Measurements from ENCODE around the gene CCDC69. TPM values are rescaled to one million over a fixed set of nuclear protein-coding genes. Genes with fewer than 3 reads are reported as not detected.
"Not testable (repeated sequence)": the region's sequence is repeated elsewhere in the genome, so short reads cannot be mapped to it uniquely, and the experiment has no call there.

CCDC69 gene
- total RNA-seq, 4 donors from 2014 or later = 13.5 to 51.6 (median 18.3) TPM

DNA sequence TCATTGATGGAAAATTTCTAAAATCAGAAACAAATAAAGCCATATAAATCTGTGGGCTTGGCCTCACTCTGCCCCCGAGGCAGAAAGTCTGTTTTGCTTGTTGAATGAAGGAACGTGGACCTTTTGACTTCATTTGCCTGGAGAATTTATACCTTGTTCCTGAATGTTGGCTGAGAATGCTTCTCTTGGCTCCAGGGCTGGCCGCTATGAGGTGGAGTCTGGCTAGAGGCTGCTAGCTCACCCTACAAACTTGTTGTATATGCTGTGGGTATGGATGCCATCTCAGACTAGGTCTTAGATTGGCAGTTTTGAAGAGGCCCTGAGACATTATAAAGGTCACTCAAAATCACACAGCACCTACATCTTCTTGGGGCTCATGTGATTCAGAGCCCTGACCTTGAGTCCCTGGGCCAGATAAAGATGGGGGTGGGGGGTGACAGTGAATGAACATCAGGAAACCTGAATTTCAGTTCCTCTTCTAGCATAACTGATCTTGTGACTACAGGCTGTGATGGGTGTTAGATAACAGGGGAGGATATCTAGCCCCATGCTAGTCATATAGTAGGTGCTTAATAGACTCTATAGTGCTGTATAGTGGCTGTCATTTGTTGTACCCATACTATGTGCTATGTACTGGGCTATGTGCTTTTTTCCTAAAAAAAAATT, 31.9 kb upstream of the CCDC69 start:
- Histone ChIP-seq H3K4me1 (peaks cover 9 to 17% of the 10 kb centered on the region in 2 donors), H3K9me3 (no peaks in the 10 kb centered on the region), H3K27me3 (no peaks in the 10 kb centered on the region), H3K4me3 (replicated peaks in 1 of 3) (no peak overlapping the region), H3K36me3 (peaks cover 0 to 2% of the 10 kb centered on the region in 2 donors), H3K27ac (no peak overlapping the region)
- TF ChIP-seq POLR2A (IDR thresholded peaks at IDR 0.05) (no peak), CTCF (IDR thresholded peaks at IDR 0.05) (no peak)
- WGBS, 2 donors = 96 to 97% methylated on average over 3 of the region's 3 CpGs
- intact Hi-C loops (cut with DNase I) = no loop called here
- no peak for DNase-seq

GRCh38 chr5:151254990-151255389, 31.1 kb upstream of the CCDC69 start:
- intact Hi-C loops (cut with DNase I) = loop anchor here (5.0 kb wide), 1 partner anchor 193 kb away; no protein-coding TSS in a partner anchor
- WGBS, 2 donors = 95 to 97% methylated on average over 5 of the region's 5 CpGs
- not testable (repeated sequence) for DNase-seq; H3K9me3 ChIP-seq; H3K27ac ChIP-seq; H3K36me3 ChIP-seq; H3K4me3 ChIP-seq (replicated peaks in 1 of 3); H3K27me3 ChIP-seq
- peaks cover 9 to 17% of the 10 kb centered on the region in 2 donors for H3K4me1 ChIP-seq

DNA sequence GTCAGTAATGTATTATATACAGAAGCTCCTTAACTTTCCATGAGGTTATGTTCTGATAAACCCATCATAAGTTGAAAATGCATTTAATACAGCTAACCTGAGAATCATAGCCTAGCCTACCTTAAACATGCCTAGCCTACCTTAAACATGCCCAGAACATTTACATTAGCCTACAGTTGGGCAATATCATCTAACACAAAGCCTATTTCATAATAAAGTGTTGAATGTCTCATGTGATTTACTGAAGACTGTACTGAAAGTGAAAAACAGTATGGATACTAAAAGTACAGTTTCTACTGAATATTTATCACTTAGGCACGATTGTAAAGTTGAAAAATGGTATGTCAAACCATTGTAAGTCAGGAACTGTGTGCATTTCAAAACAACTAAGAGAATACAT, 30.7 kb upstream of the CCDC69 start:
- TF ChIP-seq CTCF (IDR thresholded peaks at IDR 0.05) (no peak), POLR2A (IDR thresholded peaks at IDR 0.05) (no peak)
- Histone ChIP-seq H3K4me1 (peaks cover 9 to 17% of the 10 kb centered on the region in 2 donors), H3K27ac (no peak overlapping the region), H3K36me3 (no peaks in the 10 kb centered on the region), H3K9me3 (no peaks in the 10 kb centered on the region), H3K27me3 (no peaks in the 10 kb centered on the region), H3K4me3 (replicated peaks in 1 of 3) (no peak overlapping the region)
- intact Hi-C loops (cut with DNase I) = loop anchor here (5.0 kb wide), 1 partner anchor 192 kb away; no protein-coding TSS in a partner anchor
- 86 to 88% methylated on average over 1 of the region's 1 CpG for WGBS, 2 donors
- no peak for DNase-seq

DNA sequence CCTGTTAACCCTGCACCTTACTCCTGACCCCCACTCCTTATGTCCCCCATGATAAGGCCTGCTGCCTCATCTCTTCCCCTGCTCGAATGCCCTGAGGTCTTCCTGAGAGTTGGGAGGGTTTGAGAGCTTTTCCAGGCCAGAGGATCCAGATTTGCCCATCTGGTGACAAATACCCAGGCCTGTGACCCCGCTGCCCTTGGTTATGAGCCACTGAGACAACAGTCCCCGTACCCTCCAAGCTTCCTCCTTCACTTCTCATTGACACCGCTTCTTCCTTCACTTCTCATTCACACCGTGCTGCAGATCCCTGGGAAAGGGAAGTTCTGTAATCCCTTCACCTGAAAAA, 29.7 kb upstream of the CCDC69 start:
- intact Hi-C loops (cut with DNase I) = loop anchor here (5.0 kb wide), 1 partner anchor 191 kb away; no protein-coding TSS in a partner anchor

More for the DNA sequence above, 29.7 kb upstream of the CCDC69 start:
- peak overlapping the region; percentile 60 to 74 (median 72) for H3K4me3 ChIP-seq (replicated peaks in 1 of 3)
- peak overlapping the region in 2 of 3 donors; percentile 62 to 72 for H3K27ac ChIP-seq
- WGBS, 2 donors = 24 to 27% methylated on average over 5 of the region's 5 CpGs
- H3K27me3 ChIP-seq = no peaks in the 10 kb centered on the region
- peaks cover 9 to 17% of the 10 kb centered on the region in 2 donors for H3K4me1 ChIP-seq
- DNase-seq = peak in 1 of 2 donors; percentile 8
- TF ChIP-seq POLR2A (IDR thresholded peaks at IDR 0.05) (no peak), CTCF (IDR thresholded peaks at IDR 0.05) (no peak)
- H3K9me3 ChIP-seq = no peaks in the 10 kb centered on the region
- no peaks in the 10 kb centered on the region for H3K36me3 ChIP-seq

Data from thyroid gland (tissue), 4 donors.